NCI-H2196 treated with DMSO at 0.1 percent for 48 hours (cell line): Measurements from ENCODE around the gene CSMD2.

Experiments
- DNase-seq: peaks from one replicate; lab custom pipeline; 2025; ENCODE audit not compliant: unreplicated experiment; lab: John Stamatoyannopoulos, UW

Gene CSMD2

DNA sequence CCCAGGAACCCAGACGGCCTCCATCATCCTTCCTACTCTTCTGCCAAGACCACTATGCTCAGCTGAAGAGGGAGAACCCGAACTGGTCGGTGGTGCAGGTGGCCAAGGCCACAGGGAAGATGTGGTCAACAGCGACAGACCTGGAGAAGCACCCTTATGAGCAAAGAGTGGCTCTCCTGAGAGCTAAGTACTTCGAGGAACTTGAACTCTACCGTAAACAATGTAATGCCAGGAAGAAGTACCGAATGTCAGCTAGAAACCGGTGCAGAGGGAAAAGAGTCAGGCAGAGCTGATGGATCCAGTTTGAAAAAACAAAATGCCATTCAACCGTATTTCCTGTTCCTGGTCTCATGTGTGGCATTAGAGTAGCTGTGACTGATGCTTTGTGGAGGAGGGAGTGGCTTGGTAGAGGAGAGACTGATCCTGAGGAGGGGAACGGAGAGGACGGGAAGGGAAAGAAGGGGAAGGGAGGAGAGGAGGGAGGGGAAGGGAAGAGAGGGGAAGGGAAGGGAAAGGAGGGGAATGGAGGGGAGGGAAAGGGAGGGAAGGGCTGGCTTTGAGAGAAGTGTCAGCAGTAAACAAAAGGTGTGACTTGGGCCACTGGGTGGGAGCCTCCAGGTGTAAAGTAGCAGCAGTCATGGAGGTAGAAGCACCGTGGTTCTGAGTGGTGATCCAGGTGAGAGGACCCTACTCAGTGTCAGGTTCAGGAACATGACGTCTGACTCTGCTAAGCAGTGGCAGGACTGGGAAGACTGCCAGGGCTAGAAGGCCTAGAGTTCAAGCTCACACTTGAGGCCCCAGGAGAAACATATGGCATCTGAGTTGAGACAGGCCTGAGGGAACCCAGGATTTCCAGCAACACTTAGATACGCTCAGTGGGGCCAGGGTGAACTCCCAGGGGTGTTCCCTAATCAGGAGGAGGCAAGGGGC is 300.3 kb downstream of the CSMD2 start:
- DNase-seq = no peak

DNA sequence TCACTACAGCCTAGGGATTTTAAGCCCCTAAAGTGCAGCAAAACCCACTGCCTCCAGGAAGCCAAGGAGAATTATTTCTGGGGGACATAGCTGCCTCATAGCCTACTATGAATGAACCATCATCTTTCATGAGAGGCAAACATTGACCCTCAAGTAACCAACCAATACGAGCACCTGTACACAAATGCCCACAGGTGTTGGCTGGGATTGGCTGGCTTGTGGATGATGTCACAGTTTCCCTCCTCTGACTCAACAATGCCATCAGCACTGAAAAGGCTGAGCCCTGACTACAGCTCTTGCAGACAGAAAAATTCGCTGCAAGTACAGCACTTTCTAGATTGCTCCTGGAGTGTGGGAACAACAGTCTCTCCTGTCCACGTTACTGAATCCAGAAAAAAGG is 301.3 kb downstream of the CSMD2 start, which contains the start of gene HMGB4:
HMGB4 (plus strand) TSS at position 301 of the 400 bp plus-strand sequence. CDS start 113 bp downstream, outside the sequence.
- DNase-seq = no peak

DNA sequence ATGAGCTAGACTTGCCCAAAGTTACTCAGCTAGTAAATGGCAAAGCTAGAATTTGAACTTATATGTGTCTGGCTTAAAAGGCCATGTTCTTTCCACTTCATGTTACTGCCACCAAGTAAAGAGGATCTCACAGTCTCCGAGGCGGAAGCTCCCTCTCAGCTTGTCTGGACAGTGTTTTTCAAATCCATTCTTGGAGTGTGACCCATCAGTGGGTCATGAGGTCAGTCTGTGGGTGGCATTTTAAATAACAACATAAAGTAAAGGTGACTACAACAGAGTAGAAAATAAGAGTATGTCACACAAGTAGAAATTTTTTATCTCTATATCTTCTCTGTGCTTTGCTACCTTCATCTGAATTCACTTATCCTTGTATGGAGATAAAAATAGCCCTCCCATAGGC is 304.4 kb downstream of the CSMD2 start:
- no peak for DNase-seq

DNA sequence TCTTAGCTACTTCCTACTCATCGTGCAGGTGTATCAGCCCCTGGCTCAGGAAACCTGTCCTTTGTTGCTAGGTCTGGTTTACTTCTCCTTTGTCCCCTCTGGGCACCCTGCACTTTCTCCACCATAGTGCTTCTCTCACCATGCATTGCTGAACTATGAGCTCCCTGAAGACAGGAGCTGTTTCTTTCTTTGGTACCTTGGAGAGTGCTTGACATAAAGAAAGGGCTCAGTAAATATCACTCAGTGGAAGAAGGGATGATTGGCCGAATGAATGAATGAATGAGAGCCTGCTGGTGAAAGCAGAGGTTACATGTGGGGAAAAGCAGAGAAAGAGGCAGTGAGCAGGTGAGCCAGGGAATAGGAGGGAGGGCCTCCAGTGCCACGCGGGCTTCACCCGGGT is 310.9 kb downstream of the CSMD2 start:
- no peak for DNase-seq

DNA sequence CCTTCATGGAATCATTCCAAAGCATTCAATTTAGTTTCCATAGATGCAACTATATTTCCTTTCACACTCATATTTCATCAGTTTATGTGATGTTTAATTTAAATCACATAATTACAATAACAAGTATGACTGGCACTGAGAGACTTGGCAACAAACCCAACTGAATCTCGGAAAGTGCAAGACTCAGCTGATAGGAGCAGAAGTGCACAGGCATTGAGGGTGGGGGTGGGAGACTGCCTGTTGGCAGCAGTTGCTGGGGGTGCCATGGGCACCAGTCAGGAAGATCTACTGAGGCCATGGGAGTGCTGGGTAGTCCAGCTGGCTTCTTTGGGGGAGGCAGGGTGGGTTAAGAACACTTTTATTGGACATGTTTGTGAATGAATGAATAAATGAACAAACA is 311.6 kb downstream of the CSMD2 start:
- no peak for DNase-seq

DNA sequence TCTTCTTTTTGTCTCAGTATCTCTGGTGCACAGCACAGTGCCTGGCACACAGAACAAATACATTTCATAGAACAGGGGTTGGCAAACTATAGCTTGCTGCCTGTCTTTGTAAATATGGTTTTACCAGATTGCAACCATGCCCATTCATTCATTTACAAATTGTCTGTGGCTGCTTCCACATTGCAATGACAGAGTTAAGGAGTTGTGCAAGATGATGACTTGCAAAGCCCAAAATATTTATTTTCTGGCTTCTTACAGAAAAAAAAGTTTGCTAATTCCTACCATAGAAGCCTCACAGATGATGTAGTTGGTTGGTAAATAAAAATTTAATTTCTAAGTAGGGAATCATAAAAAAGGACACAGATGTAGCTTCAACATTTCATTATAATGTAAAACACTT is 312.3 kb downstream of the CSMD2 start:
- no peak for DNase-seq

DNA sequence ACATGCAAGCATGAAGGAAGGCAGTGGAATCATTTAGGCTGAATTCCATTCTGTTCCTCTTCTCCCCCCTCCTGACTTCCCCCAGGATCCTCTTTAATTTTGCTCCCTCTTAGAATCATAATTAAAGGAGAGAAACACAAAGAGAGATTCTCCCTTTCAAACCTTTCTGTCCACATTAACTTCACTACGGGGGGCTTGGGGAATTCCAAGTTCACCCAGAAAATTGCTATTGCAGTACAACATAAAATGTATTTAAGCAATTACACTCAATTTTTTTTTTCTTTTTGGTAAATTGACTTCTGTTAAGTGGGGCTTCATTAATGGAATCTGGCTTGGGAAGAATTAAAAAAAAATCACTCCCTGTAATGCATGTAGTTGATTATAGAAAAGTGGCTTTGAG is 314.5 kb downstream of the CSMD2 start:
- no peak for DNase-seq

DNA sequence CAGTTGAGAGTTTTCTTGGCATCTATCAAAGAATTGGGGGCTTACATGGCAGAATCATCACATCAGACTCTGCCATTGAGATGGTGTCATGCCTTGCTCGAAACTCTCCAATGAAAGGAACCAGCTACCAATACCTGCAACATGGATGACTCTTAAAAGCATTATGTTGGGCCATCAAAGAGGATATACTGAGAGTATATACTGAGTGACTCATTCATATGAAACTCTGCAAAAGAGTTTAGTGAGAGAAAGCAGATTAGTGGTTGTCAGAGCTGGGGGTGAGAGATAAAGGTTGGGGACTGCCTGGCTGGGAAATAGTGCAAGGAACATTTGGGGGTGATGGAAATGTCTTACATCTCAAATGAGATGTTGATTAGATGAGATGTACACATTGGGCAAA is 315.8 kb downstream of the CSMD2 start:
- no peak for DNase-seq

DNA sequence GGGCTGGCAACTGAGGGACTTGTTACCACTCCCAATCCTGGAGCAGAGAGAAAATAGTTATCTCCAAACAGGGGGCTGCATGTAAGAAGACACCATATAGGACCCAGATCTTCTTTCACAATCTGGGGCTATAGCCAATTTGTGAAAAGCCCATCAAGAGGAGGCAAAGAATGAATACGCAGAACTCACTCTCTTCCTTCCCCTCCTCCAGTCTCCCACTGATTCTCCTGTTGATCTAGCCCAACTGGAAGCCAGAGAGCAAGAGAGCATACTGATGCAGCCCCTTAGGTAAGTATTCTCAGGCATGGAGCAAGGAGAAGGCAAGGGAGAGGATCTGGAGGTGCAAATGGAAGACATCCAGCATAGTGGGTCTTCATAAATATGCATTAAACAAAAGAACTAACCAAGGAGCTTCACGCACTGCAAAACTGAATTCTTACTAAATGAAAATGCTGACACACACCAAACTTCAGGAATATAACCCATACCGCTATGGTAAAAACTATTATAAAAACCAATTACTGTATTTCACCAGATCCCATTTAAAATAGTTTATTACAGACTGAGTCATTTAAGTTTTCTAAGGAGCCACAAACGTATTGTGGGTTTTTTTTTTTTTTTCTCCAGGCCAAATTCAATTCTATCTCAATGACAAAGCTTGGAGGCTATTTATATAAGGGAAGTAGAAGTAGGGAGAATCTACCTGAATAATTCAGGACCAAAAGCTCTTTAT is 316.7 kb downstream of the CSMD2 start:
- no peak for DNase-seq

DNA sequence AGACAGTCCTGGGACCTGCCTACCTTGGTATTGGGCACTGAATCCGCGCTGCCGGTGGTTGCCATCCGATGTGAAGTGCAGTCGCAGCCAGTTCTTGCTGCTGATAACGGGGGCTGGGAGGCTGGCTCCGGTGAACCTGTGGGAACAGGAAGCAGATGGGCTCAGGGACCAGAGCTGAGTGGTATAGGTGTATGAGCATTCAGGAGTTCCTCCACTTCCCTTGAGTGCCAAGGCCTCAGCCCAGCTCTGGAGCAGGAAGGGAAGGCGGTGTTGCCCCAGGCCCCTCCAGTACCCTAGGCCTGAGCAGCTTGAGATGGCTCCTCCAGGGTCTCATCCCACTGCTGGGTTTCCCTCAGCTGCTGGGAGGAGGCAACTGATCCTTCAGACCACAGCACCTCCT is 318.2 kb downstream of the CSMD2 start:
- no peak for DNase-seq

DNA sequence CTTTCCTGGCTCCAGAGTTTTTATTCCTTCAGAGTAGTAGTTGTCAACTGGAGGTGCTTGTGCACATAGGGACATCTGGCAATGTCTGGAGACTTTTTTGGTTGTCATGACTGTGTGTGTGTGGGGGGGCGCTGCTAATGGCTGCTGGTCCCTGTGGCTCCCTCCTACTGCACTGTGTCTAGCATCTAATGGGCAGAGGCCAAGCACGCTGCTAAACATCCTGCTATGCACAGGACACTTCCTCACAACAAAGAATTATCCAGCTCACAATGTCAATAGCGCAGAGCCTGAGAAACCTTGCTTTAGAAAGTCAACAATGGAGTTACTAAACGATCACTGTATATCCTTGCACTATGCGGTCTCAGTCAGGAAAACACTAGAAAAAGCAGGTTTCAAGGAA is 320.9 kb downstream of the CSMD2 start:
- DNase-seq = no peak

DNA sequence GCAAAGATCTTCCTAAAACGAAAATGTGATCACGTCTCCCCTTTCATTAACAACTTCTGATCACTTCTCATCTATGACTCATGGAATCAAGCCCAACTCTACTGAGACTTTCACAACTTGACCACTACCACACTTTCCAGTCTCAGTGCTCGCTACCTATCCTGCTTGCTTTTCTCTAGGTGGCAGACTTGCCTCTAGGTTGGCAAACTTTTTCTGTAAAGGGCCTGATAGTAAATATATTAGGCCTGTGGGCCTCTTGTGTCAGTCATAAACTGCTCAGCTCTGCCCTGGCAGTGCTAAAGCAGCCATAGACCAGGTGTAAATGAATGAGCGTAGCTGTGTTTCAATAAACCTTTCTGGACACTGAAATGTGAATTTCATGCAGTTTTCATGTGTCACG is 322.7 kb downstream of the CSMD2 start:
- DNase-seq = no peak

DNA sequence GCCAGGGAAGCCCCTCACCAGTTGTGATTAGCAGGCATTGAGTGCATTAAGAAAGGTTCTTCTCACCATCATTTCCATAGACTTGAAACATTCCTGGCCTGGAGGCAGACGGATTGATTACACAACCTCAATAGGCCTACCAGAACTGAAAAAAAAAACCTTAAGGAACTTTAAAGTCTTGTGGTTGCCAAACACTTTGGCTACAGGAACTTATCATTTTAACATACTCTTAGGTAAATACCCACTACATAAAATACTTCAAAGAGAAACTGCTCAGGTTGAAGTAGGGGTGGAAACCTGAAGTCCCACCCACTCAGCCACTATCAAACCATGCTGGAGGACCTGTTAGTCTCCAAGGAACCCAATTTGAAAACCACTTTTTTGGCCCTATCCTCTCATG is 323.5 kb downstream of the CSMD2 start:
- no peak for DNase-seq

DNA sequence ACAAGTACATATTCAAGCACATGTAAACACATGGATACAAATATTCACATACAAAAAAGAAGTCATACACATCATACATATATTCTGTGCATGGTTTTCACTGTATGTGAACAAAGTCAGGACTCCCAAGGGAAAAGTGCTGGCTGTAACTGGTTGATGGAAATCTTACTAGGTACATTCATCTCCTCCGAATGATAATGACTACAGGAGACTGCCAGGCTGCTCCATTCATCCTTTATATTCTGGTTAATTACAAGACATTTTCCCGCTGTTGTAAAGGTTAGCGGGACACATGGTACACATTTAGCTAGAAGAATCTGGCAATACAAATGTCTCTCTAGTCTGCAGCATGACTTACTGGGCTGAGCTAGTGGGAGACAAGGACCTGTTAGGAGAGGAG is 327.4 kb downstream of the CSMD2 start:
- no peak for DNase-seq

DNA sequence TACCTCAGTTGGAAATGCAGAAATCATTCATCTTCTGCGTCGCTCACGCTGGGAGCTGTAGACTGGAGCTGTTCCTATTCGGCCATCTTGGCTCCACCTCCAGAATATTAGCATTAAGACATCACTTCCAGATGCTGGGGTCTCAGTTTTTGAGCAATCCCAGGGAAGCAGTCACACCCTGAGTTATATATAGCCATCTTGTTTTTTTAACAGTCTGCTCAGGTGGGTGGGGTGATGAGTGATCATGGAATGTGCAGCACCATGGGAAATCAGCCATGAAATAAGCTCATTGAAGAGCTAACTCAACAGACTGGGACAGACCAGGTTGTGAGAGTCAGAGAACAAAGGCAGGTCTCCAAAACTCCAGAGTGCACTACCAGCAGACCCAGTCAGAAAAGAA is 328.1 kb downstream of the CSMD2 start:
- DNase-seq = no peak

DNA sequence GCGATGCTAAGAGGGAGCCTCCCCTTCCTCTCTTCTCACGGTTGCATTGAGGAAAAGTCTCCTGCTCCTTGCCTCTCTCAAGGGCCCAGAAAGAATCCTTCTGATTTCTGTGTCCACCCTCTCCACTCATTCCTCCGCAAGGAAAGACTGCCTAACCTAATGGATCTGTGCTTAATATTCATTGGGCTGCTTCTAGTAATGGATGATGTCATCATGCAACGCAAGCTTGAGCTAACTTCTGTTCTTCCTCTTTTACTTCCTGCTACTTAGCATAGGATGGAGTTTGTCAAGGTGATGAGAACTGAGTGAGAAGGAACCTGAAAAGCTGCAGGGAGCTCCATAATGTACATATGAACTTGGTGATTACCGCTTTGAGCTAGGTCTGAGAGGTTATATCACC is 336.4 kb downstream of the CSMD2 start:
- no peak for DNase-seq

DNA sequence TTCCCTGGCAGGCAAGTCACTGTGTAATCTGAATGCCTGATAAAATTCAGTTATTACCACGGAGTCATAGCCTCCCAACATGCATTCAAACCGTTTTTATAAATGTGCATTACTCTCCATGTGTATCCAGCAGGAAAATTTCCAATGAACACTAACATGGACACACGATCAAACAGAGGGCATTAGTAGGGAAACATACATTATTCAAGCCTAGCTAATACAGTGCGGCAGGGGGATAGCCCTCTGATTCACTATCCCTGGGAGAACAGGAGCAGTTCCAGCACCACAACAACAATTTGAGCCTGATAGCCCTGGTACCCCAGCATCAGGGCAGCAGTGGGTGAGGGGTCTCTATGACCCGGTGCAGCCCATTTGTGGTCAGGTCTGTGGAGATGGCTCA is 337.0 kb downstream of the CSMD2 start:
- no peak for DNase-seq

DNA sequence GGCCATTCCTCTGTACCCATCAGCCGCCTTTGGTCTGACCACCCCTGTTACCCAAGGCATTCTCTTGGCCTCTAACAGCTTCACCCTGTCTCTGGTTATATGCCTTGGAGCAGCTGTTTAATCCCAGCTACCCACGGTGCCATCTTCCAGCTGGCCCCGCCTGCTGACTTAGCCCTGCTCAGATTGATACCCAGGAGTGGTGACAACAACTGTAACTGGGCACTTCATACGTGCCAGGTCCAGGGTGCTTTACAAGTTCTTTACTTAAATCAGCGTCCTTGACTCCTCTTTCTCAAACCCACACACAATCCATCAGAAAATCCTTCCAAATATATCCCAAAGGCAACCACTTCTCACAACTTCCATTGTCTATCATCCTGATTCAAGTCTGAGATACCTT is 338.3 kb downstream of the CSMD2 start:
- DNase-seq = no peak

DNA sequence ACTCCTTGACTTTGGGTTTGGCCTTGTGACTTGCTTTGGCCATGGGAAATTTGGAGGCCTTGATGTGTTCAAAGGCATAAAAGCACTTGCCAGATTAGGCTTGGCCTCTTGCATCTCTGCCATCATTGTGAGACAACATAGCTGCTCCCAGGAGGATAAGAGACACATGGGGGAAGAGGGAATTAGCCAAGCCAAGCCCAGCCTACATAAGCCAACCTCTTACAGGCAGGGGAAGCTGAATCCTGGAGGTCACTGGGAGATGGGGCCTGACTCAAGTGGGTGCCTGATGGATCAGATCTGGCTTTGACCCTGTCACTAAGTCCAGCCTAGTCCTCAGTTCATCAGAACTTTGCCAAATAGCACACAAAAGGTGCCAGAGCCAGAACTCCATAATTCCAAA is 338.7 kb downstream of the CSMD2 start:
- no peak for DNase-seq

DNA sequence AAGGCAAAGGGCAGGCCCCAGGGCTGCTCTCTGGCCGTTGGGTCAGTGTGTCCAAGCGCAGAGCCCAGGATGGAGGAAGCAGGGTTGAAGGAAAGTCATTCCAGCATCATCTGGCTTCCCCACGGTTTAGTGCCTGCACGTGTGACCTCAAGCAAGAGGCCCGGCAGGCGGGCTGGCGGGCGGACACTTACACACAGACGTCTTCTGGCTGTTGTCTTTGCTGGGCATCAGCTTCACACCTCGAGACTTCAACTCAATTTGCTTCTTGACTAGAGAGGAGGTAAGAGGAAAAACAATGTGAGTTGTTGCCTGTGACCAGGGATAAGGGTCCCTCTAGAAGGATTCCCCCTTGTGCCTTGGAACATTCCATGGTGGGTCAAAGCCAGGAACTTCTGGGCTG is 339.5 kb downstream of the CSMD2 start:
- DNase-seq = no peak

DNA sequence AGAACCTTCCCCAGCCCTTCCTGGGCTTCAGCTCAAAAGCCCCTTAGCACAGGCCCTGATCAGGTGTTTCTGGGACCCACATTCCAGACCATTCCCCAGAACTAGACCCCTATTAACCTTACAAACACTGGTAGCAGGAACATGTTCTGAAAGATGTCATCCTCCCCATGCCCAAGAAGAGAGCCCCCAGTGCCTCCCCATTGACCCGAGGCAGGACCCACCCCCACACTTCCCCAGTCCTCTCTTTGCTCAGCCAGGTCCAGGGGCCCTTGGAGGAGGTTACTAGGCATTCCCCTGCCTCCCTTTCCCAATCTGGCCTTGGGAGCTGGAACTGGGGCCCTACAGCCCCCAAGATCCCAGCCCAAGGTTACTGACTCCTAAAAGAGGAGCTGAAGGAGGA is 340.1 kb downstream of the CSMD2 start:
- DNase-seq = no peak

DNA sequence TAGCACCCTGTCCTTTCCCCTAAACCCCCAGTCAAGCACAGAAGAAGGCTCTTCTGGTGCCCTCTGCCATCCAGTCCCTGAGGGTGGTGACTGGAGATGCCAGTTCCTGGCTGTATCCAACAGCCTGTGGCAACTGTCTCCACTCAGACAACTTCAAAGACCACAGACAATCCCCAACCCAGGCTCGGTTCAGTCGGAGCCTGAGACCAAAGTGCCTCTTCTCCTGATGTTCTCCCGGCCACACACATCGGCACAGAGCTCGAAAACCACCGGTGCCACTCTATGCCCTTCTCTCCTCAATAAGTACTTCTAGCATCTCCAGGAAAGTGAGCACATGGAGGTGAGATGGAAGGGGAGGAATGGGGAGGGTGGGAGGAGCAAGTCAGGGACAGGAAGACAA is 340.7 kb downstream of the CSMD2 start:
- no peak for DNase-seq
